Brain microvascular endothelial cell (primary cell): ENCODE results near the gene SCLY.

Source experiments
- DNase-seq: peaks from one replicate; pipeline ENCODE4 v3.0.0-alpha.2; 2020
- H3K27ac ChIP-seq: fragments of 250-450 bp; sonication (Bioruptor Pico); 2 replicates; pipeline ENCODE4 v1.5.1; 2020; ENCODE audit warnings: mild to moderate bottlenecking, moderate library complexity
- H3K27me3 ChIP-seq: fragments of 250-450 bp; sonication (Bioruptor Pico); replicated peaks from 2 replicates; pipeline ENCODE4 v1.5.1; 2020; ENCODE audit warnings: mild to moderate bottlenecking
- H3K36me3 ChIP-seq: fragments of 250-450 bp; sonication (Bioruptor Pico); replicated peaks from 2 replicates; pipeline ENCODE4 v1.5.1; 2020; ENCODE audit warnings: mild to moderate bottlenecking
- H3K4me3 ChIP-seq: 2 replicates; pipeline ENCODE4 v1.5.1; 2011; ENCODE audit warnings: low read depth, mild to moderate bottlenecking, control low read depth, low read length, moderate library complexity
- CTCF ChIP-seq: IDR thresholded peaks from 2 replicates; pipeline ENCODE4 v1.5.1; 2011; ENCODE audit warnings: low read depth, mild to moderate bottlenecking, moderate library complexity, low read length, control low read depth, inconsistent platforms; ENCODE audit errors: missing control alignments
- in situ Hi-C: cut with HindIII; loops from 2 replicates; pipeline ENCODE4 v1.10.0; 2017; ENCODE audit warnings: low sequenced_read_pairs, low pct_ligation_motif_present

SCLY gene

DNA sequence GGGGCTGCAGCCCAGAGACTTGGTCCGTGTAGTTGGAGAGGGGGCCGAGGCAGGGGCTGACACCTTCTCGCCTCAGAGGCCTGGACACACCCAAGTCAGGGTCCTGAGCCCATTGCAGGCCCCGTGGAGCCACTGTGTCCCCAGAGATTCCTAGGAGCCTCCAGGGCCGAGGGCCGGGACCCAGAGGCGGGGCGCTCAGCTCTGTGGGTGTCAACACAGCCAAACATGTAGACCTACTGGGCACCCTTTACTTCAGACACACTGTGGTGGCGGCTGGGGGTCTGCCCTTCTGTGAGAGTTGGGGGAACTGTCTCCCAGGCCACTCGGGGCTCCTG lies 38.9 kb downstream of the SCLY start:
- no peak for DNase-seq
- in situ Hi-C loops, result no loop called here
- Histone ChIP-seq H3K4me3 (no peak overlapping the region), H3K27ac (no peak overlapping the region), H3K27me3 (no peaks in the 10 kb centered on the region), H3K36me3 (no peaks in the 10 kb centered on the region)
- TF ChIP-seq CTCF, result no peak

DNA sequence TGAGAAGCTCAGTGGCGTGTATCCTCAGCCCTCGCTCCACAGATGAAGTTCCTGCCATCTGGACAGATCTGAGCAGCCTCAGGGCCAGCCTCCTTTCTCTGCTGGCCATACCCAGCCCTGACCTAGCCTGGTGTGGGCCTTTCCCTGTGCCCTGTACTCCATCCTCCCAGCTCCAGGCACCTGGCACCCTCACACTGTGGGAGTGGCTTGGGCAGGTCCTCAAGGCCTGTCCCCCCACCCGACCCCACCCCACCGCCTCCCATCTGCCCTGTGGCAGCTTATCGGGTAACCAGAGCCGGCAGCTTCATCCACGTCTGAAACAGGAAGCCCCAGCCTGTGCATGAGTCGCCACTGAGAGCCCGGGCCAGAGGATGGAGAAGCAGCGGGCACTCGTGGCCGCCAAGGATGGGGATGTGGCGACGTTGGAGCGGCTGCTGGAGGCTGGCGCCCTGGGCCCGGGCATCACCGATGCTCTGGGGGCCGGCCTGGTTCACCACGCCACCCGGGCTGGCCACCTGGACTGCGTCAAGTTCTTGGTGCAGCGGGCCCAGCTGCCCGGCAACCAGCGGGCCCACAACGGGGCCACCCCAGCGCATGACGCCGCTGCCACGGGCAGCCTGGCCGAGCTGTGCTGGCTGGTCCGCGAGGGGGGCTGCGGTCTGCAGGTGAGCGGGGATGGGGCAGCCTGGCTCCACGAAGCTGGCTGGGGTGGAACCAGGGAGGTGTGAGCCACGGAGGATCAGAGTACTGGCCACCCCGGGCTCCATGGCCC lies 39.4 kb downstream of the SCLY start, which contains the start of gene ESPNL:
Gene ESPNL, plus strand, starts transcription at position 292 of the 772 bp plus-strand sequence. Its CDS starts 80 bp downstream, at position 372.
- H3K4me3 ChIP-seq, result no peak within 1 kb of the TSS
- in situ Hi-C loops, result no loop called here

DNA sequence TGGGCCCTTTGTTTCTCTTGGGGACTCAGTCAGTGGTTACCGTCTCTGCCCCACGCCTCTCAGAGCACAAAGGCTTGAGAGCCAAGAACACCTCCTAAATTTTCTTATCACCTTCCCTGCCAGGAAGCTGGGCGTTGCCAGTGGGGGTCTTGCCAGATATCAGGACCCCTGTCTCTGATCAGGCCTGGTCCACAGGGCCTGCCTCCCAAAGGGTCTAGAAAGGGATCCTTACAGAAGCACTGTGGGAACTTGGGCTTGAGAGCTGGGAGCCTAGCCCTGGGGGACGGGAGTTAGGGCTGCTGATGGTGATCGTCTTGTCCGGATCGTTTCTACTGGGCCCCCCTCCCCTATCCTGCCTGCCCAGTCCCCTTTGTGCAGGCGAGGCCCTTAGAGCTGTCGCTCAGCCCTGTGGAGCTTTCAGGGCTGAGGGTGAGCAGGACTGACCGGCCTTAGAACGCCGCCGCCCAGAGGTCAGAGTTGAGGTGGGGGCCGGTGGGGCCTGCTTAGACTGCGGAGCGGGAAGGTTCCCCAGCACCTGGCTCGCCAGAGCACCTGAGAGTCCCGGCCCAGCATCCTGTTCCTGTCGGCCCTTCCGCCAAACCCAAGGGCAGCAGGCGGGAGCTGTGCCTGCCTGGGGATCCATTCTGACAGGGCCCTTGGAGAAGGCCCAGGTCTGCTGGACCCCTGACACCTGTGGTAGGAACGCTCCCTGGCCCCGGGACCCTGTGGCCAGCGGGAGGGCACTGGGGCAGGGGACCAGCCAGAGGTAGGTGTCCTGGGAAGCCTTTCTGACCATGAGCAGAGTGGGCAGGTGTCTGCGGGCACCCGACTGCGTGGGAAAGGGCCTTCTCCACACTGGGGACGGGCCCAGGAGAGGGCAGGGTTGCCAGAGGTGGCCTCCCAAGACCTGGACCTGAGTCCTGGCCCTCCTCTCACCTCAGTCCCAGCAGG lies 40.3 kb downstream of the SCLY start:
- in situ Hi-C loops, result no loop called here
- H3K27me3 ChIP-seq, result no peaks in the 10 kb centered on the region
- TF ChIP-seq CTCF, result no peak

More for the DNA sequence above, 39.4 kb downstream of the SCLY start, which contains the start of gene ESPNL:
- Histone ChIP-seq H3K27ac (no peak within 1 kb of the TSS), H3K36me3 (no peaks in the 10 kb centered on the region), H3K27me3 (no peaks in the 10 kb centered on the region)
- TF ChIP-seq CTCF, result no peak
- DNase-seq, result no peak

GRCh38 chr2:238101891-238102841 lies 41.4 kb downstream of the SCLY start:
- DNase-seq, result no peak
- TF ChIP-seq CTCF, result no peak
- no peaks in the 10 kb centered on the region for H3K36me3 ChIP-seq
- H3K4me3 ChIP-seq, result no peak overlapping the region
- no peak overlapping the region for H3K27ac ChIP-seq
- no peaks in the 10 kb centered on the region for H3K27me3 ChIP-seq
- in situ Hi-C loops, result no loop called here

More for the DNA sequence above, 40.3 kb downstream of the SCLY start:
- H3K36me3 ChIP-seq, result no peaks in the 10 kb centered on the region
- DNase-seq, result no peak
- H3K27ac ChIP-seq, result no peak overlapping the region
- no peak overlapping the region for H3K4me3 ChIP-seq

- in situ Hi-C loops, result no loop called here
- Histone ChIP-seq H3K27me3 (no peaks in the 10 kb centered on the region), H3K27ac (no peak overlapping the region), H3K4me3 (no peak overlapping the region), H3K36me3 (no peaks in the 10 kb centered on the region)
- TF ChIP-seq CTCF, result no peak
- DNase-seq, result no peak
These were observed 42.1 kb downstream of the SCLY start for GRCh38 chr2:238102865-238103264.
